ENCODE measurements around the gene BAD. TPM values are rescaled to one million over a fixed set of nuclear protein-coding genes. Genes with fewer than 3 reads are reported as not detected.
A peak's percentile ranks its signal among the peaks of the same experiment; 100 is the strongest.

Gene BAD
- total RNA-seq, 2 experiments from 2014 or later = 21.2 to 74.2 TPM

- POLR2A ChIA-PET = interaction anchor here (0.7 kb wide), 1 partner anchor 29 kb away, joined by 10 read pairs; no protein-coding TSS in a partner anchor
These were observed 9.2 kb downstream of the BAD start for GRCh38 chr11:64275031-64275800.

GRCh38 chr11:64269540-64270220 is 14.8 kb downstream of the BAD start:
- Histone ChIP-seq H3K9me3 (ENCODE audit: low read length) (no peaks in the 10 kb centered on the region), H3K4me2 (ENCODE audit: low read length) (peak overlapping the region; percentile 75), H3K36me3 (ENCODE audit: insufficient read depth, low read length) (no peaks in the 10 kb centered on the region), H4K20me1 (ENCODE audit: insufficient read depth, low read length) (no peaks in the 10 kb centered on the region), H3K27ac (ENCODE audit: low read depth, low read length, poor library complexity, severe bottlenecking) (peak overlapping the region; percentile 91), H3K9me2 (ENCODE audit: insufficient read depth, low read length) (no peaks in the 10 kb centered on the region), H3K4me3 (ENCODE audit: low read depth, low read length, poor library complexity, severe bottlenecking) (peak overlapping the region; percentile 86), H3K79me2 (ENCODE audit: insufficient read depth, low read depth, low read length) (peaks cover 11% of the 10 kb centered on the region; the same call in 1 of the 2 replicates), H2AFZ (ENCODE audit: low read length) (peak overlapping the region; percentile 63), H3K4me1 (ENCODE audit: insufficient read depth, low read length, poor library complexity, severe bottlenecking) (peaks cover 27% of the 10 kb centered on the region)
- peak; percentile 100 for DNase-seq (ENCODE audit: low spot score)
- BruUV-seq (replicated peaks) = TSS peak; percentile 80
- intact Hi-C loops (cut with micrococcal nuclease; ENCODE audit: unreplicated experiment) = loop anchor here (1.0 to 2.0 kb wide), 5 partner anchors 18 to 71 kb away; partner anchors contain the start of genes CCDC88B, NUDT22, PLCB3 and PPP1R14B
- CTCF ChIA-PET (ENCODE audit: unreplicated experiment) = no interaction called here
- TF ChIP-seq CTCF (conservative IDR thresholded peaks at IDR 0.05; ENCODE audit: low read length) = peak; percentile 37
- no peak for TF ChIP-seq EZH2phosphoT487 (IDR thresholded peaks at IDR 0.05; ENCODE audit: borderline replicate concordance, low read depth, low read length)
- POLR2A ChIA-PET = interaction anchor here (0.9 to 1.5 kb wide), 5 partner anchors 13 to 64 kb away, joined by 3 to 5 read pairs (median 4); partner anchors contain the start of gene TRMT112

More at GRCh38 chr11:64275031-64275800, 9.2 kb downstream of the BAD start:
- H3K4me1 ChIP-seq (ENCODE audit: insufficient read depth, low read length, poor library complexity, severe bottlenecking) = peaks cover 9% of the 10 kb centered on the region
- H2AFZ ChIP-seq (ENCODE audit: low read length) = no peak overlapping the region
- intact Hi-C loops (cut with micrococcal nuclease; ENCODE audit: unreplicated experiment) = no loop called here
- H3K36me3 ChIP-seq (ENCODE audit: insufficient read depth, low read length) = peaks cover 13% of the 10 kb centered on the region; the same call in 1 of the 2 replicates
- H3K4me2 ChIP-seq (ENCODE audit: low read length) = no peak overlapping the region
- H3K4me3 ChIP-seq (ENCODE audit: low read depth, low read length, poor library complexity, severe bottlenecking) = no peak overlapping the region
- no TSS peak for BruUV-seq (replicated peaks)
- H3K79me2 ChIP-seq (ENCODE audit: insufficient read depth, low read depth, low read length) = peaks cover 11% of the 10 kb centered on the region; the same call in 1 of the 2 replicates
- no peaks in the 10 kb centered on the region for H4K20me1 ChIP-seq (ENCODE audit: insufficient read depth, low read length)
- no peaks in the 10 kb centered on the region for H3K9me2 ChIP-seq (ENCODE audit: insufficient read depth, low read length)
- no peak overlapping the region for H3K27ac ChIP-seq (ENCODE audit: low read depth, low read length, poor library complexity, severe bottlenecking)
- no peak for DNase-seq (ENCODE audit: low spot score)
- H3K9me3 ChIP-seq (ENCODE audit: low read length) = no peaks in the 10 kb centered on the region
- CTCF ChIA-PET (ENCODE audit: unreplicated experiment) = no interaction called here
- no peak for TF ChIP-seq EZH2phosphoT487 (IDR thresholded peaks at IDR 0.05; ENCODE audit: borderline replicate concordance, low read depth, low read length)
- no peak for TF ChIP-seq CTCF (conservative IDR thresholded peaks at IDR 0.05; ENCODE audit: low read length)

All from OCI-LY7 (cell line).